HEK293 (cell line): ENCODE data around the gene LLGL1.

Experiments
- CTCF ChIP-seq: fragments of 450-650 bp; formaldehyde crosslinking; IDR thresholded peaks from 2 replicates; pipeline ENCODE4 v1.5.1; 2016; ENCODE audit warnings: missing biosample characterization, missing genetic modification characterization
- ZBTB10 ChIP-seq: fragments of 450-650 bp; formaldehyde crosslinking; IDR thresholded peaks from 2 replicates; pipeline ENCODE4 v1.5.1; 2016; ENCODE audit warnings: missing biosample characterization, missing genetic modification characterization
- ZNF645 ChIP-seq: fragments of 450-650 bp; formaldehyde crosslinking; IDR thresholded peaks from 2 replicates; pipeline ENCODE4; 2016; ENCODE audit warnings: missing biosample characterization, missing genetic modification characterization

GRCh38 chr17:18257268-18257981, 32.0 kb downstream of the LLGL1 start:
- no peak for TF ChIP-seq CTCF (tag by site-specific recombination)
- TF ChIP-seq ZNF645 (tag by site-specific recombination), result no peak
- TF ChIP-seq ZBTB10, result peak; percentile 10; the same call in 1 of the 2 replicates
